ENCODE data around the gene PITPNB. TPM values are rescaled to one million over a fixed set of nuclear protein-coding genes. Genes with fewer than 3 reads are reported as not detected.

The PITPNB gene
- total RNA-seq, 1 donor from 2014 or later, result 66.6 TPM

GRCh38 chr22:27948569-27948968, 29.5 kb upstream of the PITPNB start:
- Mint-ChIP-seq H3K9me3 (ENCODE audit: unreplicated experiment) (no peaks in the 10 kb centered on the region), H3K4me3 (ENCODE audit: unreplicated experiment) (no peak overlapping the region), H3K27me3 (ENCODE audit: unreplicated experiment) (no peaks in the 10 kb centered on the region), H3K27ac (ENCODE audit: unreplicated experiment) (no peak overlapping the region), H3K36me3 (ENCODE audit: unreplicated experiment) (no peaks in the 10 kb centered on the region), H3K4me1 (ENCODE audit: low read depth, unreplicated experiment) (no peaks in the 10 kb centered on the region)
- DNase-seq, result no peak
- TF ChIP-seq, protein P1, sequence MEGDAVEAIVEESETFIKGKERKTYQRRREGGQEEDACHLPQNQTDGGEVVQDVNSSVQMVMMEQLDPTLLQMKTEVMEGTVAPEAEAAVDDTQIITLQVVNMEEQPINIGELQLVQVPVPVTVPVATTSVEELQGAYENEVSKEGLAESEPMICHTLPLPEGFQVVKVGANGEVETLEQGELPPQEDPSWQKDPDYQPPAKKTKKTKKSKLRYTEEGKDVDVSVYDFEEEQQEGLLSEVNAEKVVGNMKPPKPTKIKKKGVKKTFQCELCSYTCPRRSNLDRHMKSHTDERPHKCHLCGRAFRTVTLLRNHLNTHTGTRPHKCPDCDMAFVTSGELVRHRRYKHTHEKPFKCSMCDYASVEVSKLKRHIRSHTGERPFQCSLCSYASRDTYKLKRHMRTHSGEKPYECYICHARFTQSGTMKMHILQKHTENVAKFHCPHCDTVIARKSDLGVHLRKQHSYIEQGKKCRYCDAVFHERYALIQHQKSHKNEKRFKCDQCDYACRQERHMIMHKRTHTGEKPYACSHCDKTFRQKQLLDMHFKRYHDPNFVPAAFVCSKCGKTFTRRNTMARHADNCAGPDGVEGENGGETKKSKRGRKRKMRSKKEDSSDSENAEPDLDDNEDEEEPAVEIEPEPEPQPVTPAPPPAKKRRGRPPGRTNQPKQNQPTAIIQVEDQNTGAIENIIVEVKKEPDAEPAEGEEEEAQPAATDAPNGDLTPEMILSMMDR (IDR thresholded peaks at IDR 0.05; ENCODE audit: partially characterized antibody, unreplicated experiment), result no peak

GRCh38 chr22:27947448-27947847, 28.4 kb upstream of the PITPNB start:
- no peaks in the 10 kb centered on the region for H3K9me3 Mint-ChIP-seq (ENCODE audit: unreplicated experiment)
- H3K27ac Mint-ChIP-seq (ENCODE audit: unreplicated experiment), result no peak overlapping the region
- H3K4me3 Mint-ChIP-seq (ENCODE audit: unreplicated experiment), result no peak overlapping the region
- no peak for DNase-seq
- no peaks in the 10 kb centered on the region for H3K4me1 Mint-ChIP-seq (ENCODE audit: low read depth, unreplicated experiment)
- H3K36me3 Mint-ChIP-seq (ENCODE audit: unreplicated experiment), result no peaks in the 10 kb centered on the region
- TF ChIP-seq, protein P1 (IDR thresholded peaks at IDR 0.05; ENCODE audit: partially characterized antibody, unreplicated experiment), result no peak
- H3K27me3 Mint-ChIP-seq (ENCODE audit: unreplicated experiment), result no peaks in the 10 kb centered on the region

DNA sequence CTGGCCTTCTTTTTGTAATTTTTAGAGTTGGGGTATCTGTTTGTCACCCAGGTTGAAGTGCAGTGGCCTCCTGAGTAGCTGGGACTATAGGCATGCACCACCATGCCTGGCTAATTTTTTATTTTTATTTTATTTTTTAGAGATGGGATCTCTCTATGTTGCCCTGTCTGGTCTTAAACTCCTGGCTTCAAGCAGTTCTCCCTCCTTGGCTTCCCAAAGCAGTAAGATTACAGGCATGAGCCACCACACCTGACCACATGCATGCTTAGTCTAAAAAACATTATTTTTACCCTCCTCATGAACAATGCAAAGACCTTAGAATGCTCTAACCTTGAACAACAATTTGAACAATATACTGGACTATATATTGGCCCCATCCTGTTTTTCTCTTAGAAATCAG, 22.1 kb upstream of the PITPNB start:
- Mint-ChIP-seq H3K4me3 (ENCODE audit: unreplicated experiment) (no peak overlapping the region), H3K27me3 (ENCODE audit: unreplicated experiment) (no peaks in the 10 kb centered on the region), H3K27ac (ENCODE audit: unreplicated experiment) (no peak overlapping the region)

DNA sequence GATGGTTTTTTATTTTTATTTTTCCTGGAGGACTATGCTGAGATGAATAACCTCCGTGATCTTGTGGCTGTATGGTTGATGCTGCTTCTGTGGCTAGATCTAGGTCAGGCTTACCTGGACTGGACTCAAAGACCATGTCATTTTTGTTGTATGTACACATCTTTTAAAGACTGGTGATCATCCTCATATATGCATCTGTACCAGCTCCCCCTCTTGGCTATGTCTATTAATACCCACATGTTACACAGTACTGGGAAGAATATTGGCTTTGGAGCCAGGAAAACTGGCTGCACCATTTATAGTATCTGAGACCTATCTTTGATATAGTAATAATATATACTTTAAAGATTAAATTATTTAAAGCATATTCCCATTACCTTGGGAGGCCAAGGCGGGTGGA, 18.4 kb upstream of the PITPNB start:
- Mint-ChIP-seq H3K36me3 (ENCODE audit: unreplicated experiment) (no peaks in the 10 kb centered on the region), H3K4me1 (ENCODE audit: low read depth, unreplicated experiment) (no peaks in the 10 kb centered on the region), H3K4me3 (ENCODE audit: unreplicated experiment) (no peak overlapping the region), H3K27me3 (ENCODE audit: unreplicated experiment) (no peaks in the 10 kb centered on the region), H3K9me3 (ENCODE audit: unreplicated experiment) (no peaks in the 10 kb centered on the region), H3K27ac (ENCODE audit: unreplicated experiment) (no peak overlapping the region)
- TF ChIP-seq, protein P1 (IDR thresholded peaks at IDR 0.05; ENCODE audit: partially characterized antibody, unreplicated experiment), result no peak
- no peak for DNase-seq

More for the DNA sequence above, 22.1 kb upstream of the PITPNB start:
- no peaks in the 10 kb centered on the region for H3K36me3 Mint-ChIP-seq (ENCODE audit: unreplicated experiment)
- no peaks in the 10 kb centered on the region for H3K9me3 Mint-ChIP-seq (ENCODE audit: unreplicated experiment)
- TF ChIP-seq, protein P1 (IDR thresholded peaks at IDR 0.05; ENCODE audit: partially characterized antibody, unreplicated experiment), result no peak
- no peak for DNase-seq
- H3K4me1 Mint-ChIP-seq (ENCODE audit: low read depth, unreplicated experiment), result no peaks in the 10 kb centered on the region

GRCh38 chr22:27935897-27936296, 16.8 kb upstream of the PITPNB start:
- H3K4me1 Mint-ChIP-seq (ENCODE audit: low read depth, unreplicated experiment), result no peaks in the 10 kb centered on the region
- no peaks in the 10 kb centered on the region for H3K9me3 Mint-ChIP-seq (ENCODE audit: unreplicated experiment)
- no peaks in the 10 kb centered on the region for H3K27me3 Mint-ChIP-seq (ENCODE audit: unreplicated experiment)
- no peak overlapping the region for H3K27ac Mint-ChIP-seq (ENCODE audit: unreplicated experiment)
- H3K36me3 Mint-ChIP-seq (ENCODE audit: unreplicated experiment), result no peaks in the 10 kb centered on the region
- DNase-seq, result no peak
- TF ChIP-seq, protein P1 (IDR thresholded peaks at IDR 0.05; ENCODE audit: partially characterized antibody, unreplicated experiment), result no peak
- no peak overlapping the region for H3K4me3 Mint-ChIP-seq (ENCODE audit: unreplicated experiment)

Measured in glutamatergic neuron (in vitro differentiated cells).